K562 (cell line): ENCODE data around the gene KRTAP9-4.

ENCODE experiments used
- ARNT ChIP-seq, 2 experiments: fragments of 450-650 bp; IDR thresholded peaks; 2 replicates each; pipeline ENCODE4 v1.6.1; 2016; ENCODE audit warnings: mild to moderate bottlenecking in 1 of 2
- CBX5 ChIP-seq: IDR thresholded peaks from 2 replicates; pipeline ENCODE4 v1.6.1; 2014; ENCODE audit warnings: low read depth, borderline replicate concordance
- EZH2 ChIP-seq: IDR thresholded peaks from 2 replicates; pipeline ENCODE4 v1.6.1; 2012; ENCODE audit warnings: low read depth, mild to moderate bottlenecking, inconsistent platforms, low read length, borderline replicate concordance
- GABPB1 ChIP-seq: sonication (generic); formaldehyde crosslinking; IDR thresholded peaks from 2 replicates; pipeline ENCODE4 v1.8.0; 2022; ENCODE audit warnings: mild to moderate bottlenecking, missing genetic modification reagents
- HMGN3 ChIP-seq: IDR thresholded peaks from 2 replicates; pipeline ENCODE4 v1.6.1; 2011; ENCODE audit warnings: borderline replicate concordance, low read depth, mild to moderate bottlenecking, mixed read lengths, low read length; ENCODE audit not compliant: insufficient read length; ENCODE audit errors: extremely low read depth
- POLR2A ChIP-seq: fragments of 450-650 bp; conservative IDR thresholded peaks from 2 replicates; pipeline ENCODE4 v1.6.1; 2016
- POLR2AphosphoS2 ChIP-seq: IDR thresholded peaks from 2 replicates; pipeline ENCODE4 v1.6.1; 2012; ENCODE audit warnings: low read length, improper control_type of control experiment
- TF ChIP-seq, protein P1 (sequence below): fragments of 250-450 bp; sonication (Bioruptor Pico); IDR thresholded peaks from 2 replicates; pipeline ENCODE4 v1.8.0; 2021; ENCODE audit warnings: mild to moderate bottlenecking, moderate library complexity
- TF ChIP-seq, protein P2 (sequence below), 3 experiments: IDR thresholded peaks in 2 of 3; conservative IDR thresholded peaks in 1 of 3; 2 replicates each; pipeline ENCODE4 v1.5.1; 2011 to 2012; ENCODE audit warnings: low read length in 3 of 3, mild to moderate bottlenecking in 3 of 3, control low read depth in 2 of 3, improper control_type of control experiment in 1 of 3, inconsistent platforms in 1 of 3, low read depth in 1 of 3, mixed read lengths in 1 of 3, moderate library complexity in 1 of 3; ENCODE audit not compliant: insufficient read depth in 2 of 3

DNA sequence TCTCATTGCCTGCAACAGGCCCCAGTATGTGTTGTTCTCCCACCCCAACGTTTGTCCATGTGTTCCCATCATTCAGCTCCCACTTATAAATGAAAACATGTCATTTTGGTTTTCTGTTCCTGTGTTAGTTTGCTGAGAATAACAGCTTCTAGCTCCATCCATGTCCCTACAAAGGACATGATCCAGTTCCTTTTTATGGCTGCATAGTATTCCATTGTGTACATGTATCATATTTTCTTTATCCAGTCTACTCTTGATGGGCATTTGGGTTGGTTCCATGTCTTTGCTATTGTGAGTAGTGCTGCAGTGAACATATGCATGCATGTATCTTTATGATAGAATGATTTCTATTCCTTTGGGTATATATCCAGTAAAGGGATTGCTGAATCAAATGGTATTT is 33.8 kb upstream of the KRTAP9-4 start:
- TF ChIP-seq, protein P1, sequence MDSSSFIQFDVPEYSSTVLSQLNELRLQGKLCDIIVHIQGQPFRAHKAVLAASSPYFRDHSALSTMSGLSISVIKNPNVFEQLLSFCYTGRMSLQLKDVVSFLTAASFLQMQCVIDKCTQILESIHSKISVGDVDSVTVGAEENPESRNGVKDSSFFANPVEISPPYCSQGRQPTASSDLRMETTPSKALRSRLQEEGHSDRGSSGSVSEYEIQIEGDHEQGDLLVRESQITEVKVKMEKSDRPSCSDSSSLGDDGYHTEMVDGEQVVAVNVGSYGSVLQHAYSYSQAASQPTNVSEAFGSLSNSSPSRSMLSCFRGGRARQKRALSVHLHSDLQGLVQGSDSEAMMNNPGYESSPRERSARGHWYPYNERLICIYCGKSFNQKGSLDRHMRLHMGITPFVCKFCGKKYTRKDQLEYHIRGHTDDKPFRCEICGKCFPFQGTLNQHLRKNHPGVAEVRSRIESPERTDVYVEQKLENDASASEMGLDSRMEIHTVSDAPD (CRISPR knock-in tag), result no peak
- TF ChIP-seq POLR2AphosphoS2, result no peak
- no peak for TF ChIP-seq GABPB1
- no peak for TF ChIP-seq POLR2A
- TF ChIP-seq ARNT (IDR thresholded peaks at IDR 0.05), result no peak
- TF ChIP-seq HMGN3, result no peak
- no peak for TF ChIP-seq EZH2
- TF ChIP-seq, protein P2, sequence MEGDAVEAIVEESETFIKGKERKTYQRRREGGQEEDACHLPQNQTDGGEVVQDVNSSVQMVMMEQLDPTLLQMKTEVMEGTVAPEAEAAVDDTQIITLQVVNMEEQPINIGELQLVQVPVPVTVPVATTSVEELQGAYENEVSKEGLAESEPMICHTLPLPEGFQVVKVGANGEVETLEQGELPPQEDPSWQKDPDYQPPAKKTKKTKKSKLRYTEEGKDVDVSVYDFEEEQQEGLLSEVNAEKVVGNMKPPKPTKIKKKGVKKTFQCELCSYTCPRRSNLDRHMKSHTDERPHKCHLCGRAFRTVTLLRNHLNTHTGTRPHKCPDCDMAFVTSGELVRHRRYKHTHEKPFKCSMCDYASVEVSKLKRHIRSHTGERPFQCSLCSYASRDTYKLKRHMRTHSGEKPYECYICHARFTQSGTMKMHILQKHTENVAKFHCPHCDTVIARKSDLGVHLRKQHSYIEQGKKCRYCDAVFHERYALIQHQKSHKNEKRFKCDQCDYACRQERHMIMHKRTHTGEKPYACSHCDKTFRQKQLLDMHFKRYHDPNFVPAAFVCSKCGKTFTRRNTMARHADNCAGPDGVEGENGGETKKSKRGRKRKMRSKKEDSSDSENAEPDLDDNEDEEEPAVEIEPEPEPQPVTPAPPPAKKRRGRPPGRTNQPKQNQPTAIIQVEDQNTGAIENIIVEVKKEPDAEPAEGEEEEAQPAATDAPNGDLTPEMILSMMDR (IDR thresholded peaks at IDR 0.05 in 2 of 3, conservative IDR thresholded peaks at IDR 0.05 in 1 of 3; ENCODE audit: insufficient read depth in 2 of 3, low read depth in 1 of 3, low read length in 3 of 3), result no peak
- no peak for TF ChIP-seq CBX5
